Activated CD8-positive, alpha-beta T cell treated with anti-CD3 and anti-CD28 coated beads for 36 hours (primary cell): ENCODE results near the gene TNS2. TPM values are rescaled to one million over a fixed set of nuclear protein-coding genes. Genes with fewer than 3 reads are reported as not detected.

Experiments used
- ATAC-seq: fragments of 200-7000 bp; cut with Tn5 transposase; one replicate; pipeline ENCODE4 v1.10.0; 2021; ENCODE audit warnings: mild to moderate bottlenecking, moderate library complexity
- CTCF ChIA-PET: fragments of 350-600 bp; sonication (Branson Sonifier 250); formaldehyde crosslinking; loops from one replicate; lab custom pipeline; 2021; ENCODE audit warnings: antibody characterized with exemption; lab: Charles Lee
- POLR2A ChIA-PET: fragments of 350-600 bp; sonication (Branson Sonifier 250); formaldehyde crosslinking; loops from one replicate; lab custom pipeline; 2021; ENCODE audit warnings: antibody characterized with exemption; lab: Charles Lee
- DNase-seq: peaks from one replicate; pipeline ENCODE4 v3.0.0-alpha.2; 2020
- H3K27ac Mint-ChIP-seq: one replicate; pipeline ENCODE4 v1.8.0; 2021; ENCODE audit warnings: mild to moderate bottlenecking, mixed read lengths
- H3K27me3 Mint-ChIP-seq: one replicate; pipeline ENCODE4 v1.8.0; 2021; ENCODE audit warnings: mixed read lengths
- H3K36me3 Mint-ChIP-seq: one replicate; pipeline ENCODE4 v1.8.0; 2021; ENCODE audit warnings: low read depth, mixed read lengths
- H3K4me1 Mint-ChIP-seq: one replicate; pipeline ENCODE4 v1.8.0; 2021; ENCODE audit warnings: low read depth, mixed read lengths
- H3K4me3 Mint-ChIP-seq: one replicate; pipeline ENCODE4 v1.8.0; 2021; ENCODE audit warnings: mild to moderate bottlenecking, moderate library complexity, mixed read lengths
- H3K9me3 Mint-ChIP-seq: one replicate; pipeline ENCODE4 v1.8.0; 2021; ENCODE audit warnings: mixed read lengths
- intact Hi-C: fragments of 100-400 bp; cut with micrococcal nuclease; formaldehyde crosslinking; loops from one replicate; pipeline ENCODE4 v1.10.0; 2022
- total RNA-seq, 2 experiments: library from RNA; stranded (reverse); gene quantifications; one replicate each; pipeline ENCODE4 v1.2.3, GENCODE V29; 2021
- TF ChIP-seq, protein P1 (sequence below): fragments of 200-600 bp; IDR thresholded peaks from one replicate; pipeline ENCODE4 v1.8.0; 2022; ENCODE audit warnings: antibody characterized with exemption, mild to moderate bottlenecking

The TNS2 gene
- total RNA-seq, 2 experiments from 2014 or later = 1.1 to 1.6 TPM

DNA sequence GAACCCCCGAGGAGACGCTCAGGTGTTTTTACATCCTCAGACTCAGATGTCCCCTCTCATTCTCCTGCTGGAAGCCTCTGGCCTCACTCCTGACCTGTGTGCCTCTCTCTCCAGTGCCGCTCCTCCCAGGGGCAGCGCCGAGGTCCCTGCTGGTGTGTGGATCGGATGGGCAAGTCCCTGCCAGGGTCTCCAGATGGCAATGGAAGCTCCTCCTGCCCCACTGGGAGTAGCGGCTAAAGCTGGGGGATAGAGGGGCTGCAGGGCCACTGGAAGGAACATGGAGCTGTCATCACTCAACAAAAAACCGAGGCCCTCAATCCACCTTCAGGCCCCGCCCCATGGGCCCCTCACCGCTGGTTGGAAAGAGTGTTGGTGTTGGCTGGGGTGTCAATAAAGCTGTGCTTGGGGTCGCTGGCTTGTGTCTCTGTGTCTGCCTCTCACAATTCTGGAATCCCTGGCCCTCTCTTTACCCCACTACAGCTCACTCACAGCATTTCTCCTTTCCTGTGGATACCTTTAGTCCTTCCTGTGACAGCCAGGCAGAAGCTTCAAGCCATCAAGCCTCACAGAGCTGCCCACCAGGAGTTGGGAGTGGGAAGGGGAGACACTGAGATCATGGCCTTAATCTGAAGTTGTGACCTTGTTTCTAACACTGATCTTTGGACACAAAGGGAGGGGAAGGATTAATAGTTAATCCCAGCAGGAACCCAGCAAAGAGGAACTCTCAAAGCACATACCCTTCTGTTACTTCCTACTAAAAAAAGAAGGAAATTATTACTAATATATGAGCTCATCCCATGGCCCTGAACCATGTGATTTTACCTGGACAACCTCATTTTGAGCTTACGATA, 52.3 kb downstream of the TNS2 start:
- TF ChIP-seq, protein P1, sequence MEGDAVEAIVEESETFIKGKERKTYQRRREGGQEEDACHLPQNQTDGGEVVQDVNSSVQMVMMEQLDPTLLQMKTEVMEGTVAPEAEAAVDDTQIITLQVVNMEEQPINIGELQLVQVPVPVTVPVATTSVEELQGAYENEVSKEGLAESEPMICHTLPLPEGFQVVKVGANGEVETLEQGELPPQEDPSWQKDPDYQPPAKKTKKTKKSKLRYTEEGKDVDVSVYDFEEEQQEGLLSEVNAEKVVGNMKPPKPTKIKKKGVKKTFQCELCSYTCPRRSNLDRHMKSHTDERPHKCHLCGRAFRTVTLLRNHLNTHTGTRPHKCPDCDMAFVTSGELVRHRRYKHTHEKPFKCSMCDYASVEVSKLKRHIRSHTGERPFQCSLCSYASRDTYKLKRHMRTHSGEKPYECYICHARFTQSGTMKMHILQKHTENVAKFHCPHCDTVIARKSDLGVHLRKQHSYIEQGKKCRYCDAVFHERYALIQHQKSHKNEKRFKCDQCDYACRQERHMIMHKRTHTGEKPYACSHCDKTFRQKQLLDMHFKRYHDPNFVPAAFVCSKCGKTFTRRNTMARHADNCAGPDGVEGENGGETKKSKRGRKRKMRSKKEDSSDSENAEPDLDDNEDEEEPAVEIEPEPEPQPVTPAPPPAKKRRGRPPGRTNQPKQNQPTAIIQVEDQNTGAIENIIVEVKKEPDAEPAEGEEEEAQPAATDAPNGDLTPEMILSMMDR = no peak
- ChIA-PET CTCF (interaction anchor here (0.8 to 31.8 kb wide), 21 partner anchors 8 to 250 kb away, joined by 3 to 553 read pairs (median 8); partner anchors contain the start of genes AAAS, CSAD, ESPL1 and SPRYD3), POLR2A (interaction anchor here (0.7 to 5.0 kb wide), 16 partner anchors 8 to 166 kb away, joined by 3 to 27 read pairs (median 4); partner anchors contain the start of genes CSAD, ESPL1 and SPRYD3)
- no peaks in the 10 kb centered on the region for H3K9me3 Mint-ChIP-seq
- H3K27ac Mint-ChIP-seq = peak overlapping the region; percentile 84
- H3K27me3 Mint-ChIP-seq = peaks cover under 1% of the 10 kb centered on the region
- DNase-seq = no peak
- intact Hi-C loops = no loop called here
- peak overlapping the region; percentile 10 for H3K4me3 Mint-ChIP-seq
- no peak for ATAC-seq
- peaks cover 51% of the 10 kb centered on the region for H3K4me1 Mint-ChIP-seq
- no peaks in the 10 kb centered on the region for H3K36me3 Mint-ChIP-seq

GRCh38 chr12:53102883-53103807, 53.3 kb downstream of the TNS2 start, which contains the start of gene SOAT2:
TSS of gene SOAT2 (plus strand) at chr12:53103486. CDS start at chr12:53103578, 92 bp downstream.
- CTCF ChIA-PET = interaction anchor here (0.8 to 31.8 kb wide), 22 partner anchors 8 to 249 kb away, joined by 3 to 553 read pairs (median 8); partner anchors contain the start of genes AAAS, CSAD, ESPL1 and SPRYD3
- peak within 1 kb of the TSS; percentile 64 for H3K4me3 Mint-ChIP-seq
- H3K4me1 Mint-ChIP-seq = peaks cover 48% of the 10 kb centered on the region
- POLR2A ChIA-PET = interaction anchor here (0.7 to 2.4 kb wide), 16 partner anchors 9 to 242 kb away, joined by 3 to 11 read pairs (median 3); partner anchors contain the start of genes CSAD, ESPL1 and SPRYD3
- no peaks in the 10 kb centered on the region for H3K9me3 Mint-ChIP-seq
- DNase-seq = peak; percentile 89
- peak within 1 kb of the TSS; percentile 84 for H3K27ac Mint-ChIP-seq
- no peaks in the 10 kb centered on the region for H3K36me3 Mint-ChIP-seq
- ATAC-seq = peak; percentile 82
- intact Hi-C loops = no loop called here
- TF ChIP-seq, protein P1 = no peak
- H3K27me3 Mint-ChIP-seq = no peaks in the 10 kb centered on the region

DNA sequence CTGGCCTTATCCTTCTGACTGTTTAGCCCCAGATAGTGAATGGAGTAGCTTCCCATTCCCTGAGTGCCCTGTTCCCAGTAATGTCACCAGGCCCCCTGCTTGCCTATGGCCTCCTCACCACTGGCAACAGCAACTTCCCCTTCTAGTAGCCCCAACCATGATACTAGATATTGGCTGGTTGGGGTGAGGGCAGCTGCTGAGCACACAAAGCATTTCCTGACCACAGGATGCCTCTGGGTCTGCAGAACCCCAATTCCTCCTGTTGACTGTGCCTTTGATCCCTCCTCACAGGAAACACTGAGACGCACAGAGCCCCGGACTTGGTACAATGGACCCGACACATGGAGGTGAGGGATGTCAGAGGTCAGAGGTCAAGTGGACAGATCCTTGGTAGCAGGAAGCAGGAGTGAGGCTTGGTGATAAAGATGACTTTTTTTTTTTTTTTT, 54.0 kb downstream of the TNS2 start:
- DNase-seq = peak; percentile 47
- TF ChIP-seq, protein P1 = no peak
- H3K27me3 Mint-ChIP-seq = no peaks in the 10 kb centered on the region
- peaks cover 40% of the 10 kb centered on the region for H3K4me1 Mint-ChIP-seq
- no peaks in the 10 kb centered on the region for H3K36me3 Mint-ChIP-seq
- ChIA-PET CTCF (interaction anchor here (1.0 to 31.8 kb wide), 15 partner anchors 22 to 241 kb away, joined by 3 to 553 read pairs (median 11); partner anchors contain the start of genes AAAS, CSAD, ESPL1 and SPRYD3), POLR2A (interaction anchor here (0.8 to 2.4 kb wide), 6 partner anchors 8 to 241 kb away, joined by 3 to 11 read pairs (median 6); partner anchors contain the start of gene SPRYD3)
- H3K4me3 Mint-ChIP-seq = peak overlapping the region; percentile 64
- peak overlapping the region; percentile 84 for H3K27ac Mint-ChIP-seq
- ATAC-seq = peak; percentile 1
- no peaks in the 10 kb centered on the region for H3K9me3 Mint-ChIP-seq
- intact Hi-C loops = no loop called here

DNA sequence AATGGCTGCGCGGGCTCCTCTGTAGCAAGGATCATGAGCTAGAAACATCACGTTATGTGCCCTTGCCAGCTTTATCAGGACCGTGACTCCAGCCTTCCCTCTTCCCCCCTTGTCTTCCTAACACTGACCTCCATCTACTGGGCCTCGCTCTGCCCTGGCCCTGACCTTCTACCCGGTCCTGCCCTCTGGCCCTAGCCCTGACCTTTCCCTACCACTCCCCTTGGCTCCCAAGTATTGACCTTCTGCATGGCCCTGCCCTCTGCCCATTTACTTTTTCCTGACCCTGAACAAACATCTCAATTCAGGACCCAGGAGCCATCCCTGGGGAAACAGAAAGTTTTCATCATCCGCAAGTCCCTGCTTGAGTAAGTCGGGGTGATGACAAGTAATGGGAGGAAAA, 55.4 kb downstream of the TNS2 start:
- Mint-ChIP-seq H3K4me1 (peaks cover 34% of the 10 kb centered on the region), H3K27ac (no peak overlapping the region), H3K9me3 (no peaks in the 10 kb centered on the region), H3K27me3 (no peaks in the 10 kb centered on the region), H3K36me3 (no peaks in the 10 kb centered on the region), H3K4me3 (no peak overlapping the region)
- ChIA-PET CTCF (interaction anchor here (1.1 to 31.8 kb wide), 2 partner anchors 37 to 54 kb away, joined by 4 to 553 read pairs; no protein-coding TSS in a partner anchor), POLR2A (no interaction called here)
- intact Hi-C loops = no loop called here
- no peak for ATAC-seq
- TF ChIP-seq, protein P1 = no peak
- no peak for DNase-seq
